ENCODE measurements around the gene OR52E1.
"Not testable (repeated sequence)": the region's sequence is repeated elsewhere in the genome, so short reads cannot be mapped to it uniquely, and the experiment has no call there.

OR52E1 gene

GRCh38 chr11:5043380-5043779, 26.0 kb upstream of the OR52E1 start:
- no peak for DNase-seq (ENCODE audit: low read depth)
- no peak overlapping the region for H3K4me3 ChIP-seq (ENCODE audit: low read depth, low read length)
- TF ChIP-seq CTCF (IDR thresholded peaks at IDR 0.05; ENCODE audit: low read depth, low read length, missing control alignments) = no peak
- in situ Hi-C loops (cut with HindIII; ENCODE audit: low sequenced_read_pairs) = no loop called here

- no peak within 1 kb of the TSS for H3K4me3 ChIP-seq (ENCODE audit: low read depth, low read length)
- in situ Hi-C loops (cut with HindIII; ENCODE audit: low sequenced_read_pairs) = no loop called here
- no peak for DNase-seq (ENCODE audit: low read depth)
- TF ChIP-seq CTCF (IDR thresholded peaks at IDR 0.05; ENCODE audit: low read depth, low read length, missing control alignments) = no peak
Observed at GRCh38 chr11:5046226-5046625, 23.1 kb upstream of the OR52E1 start, which contains the start of gene OR52J3. Gene OR52J3 (plus strand): TSS chr11:5046526. CDS start chr11:5046526, 0 bp downstream.

- in situ Hi-C loops (cut with HindIII; ENCODE audit: low sequenced_read_pairs) = no loop called here
- TF ChIP-seq CTCF (IDR thresholded peaks at IDR 0.05; ENCODE audit: low read depth, low read length, missing control alignments) = no peak
Observed at GRCh38 chr11:5046754-5047330, 22.5 kb upstream of the OR52E1 start.

GRCh38 chr11:5058679-5059078, 10.7 kb upstream of the OR52E1 start:
- DNase-seq (ENCODE audit: low read depth); H3K4me3 ChIP-seq (ENCODE audit: low read depth, low read length); in situ Hi-C loops (cut with HindIII; ENCODE audit: low sequenced_read_pairs): not testable (repeated sequence)

More at GRCh38 chr11:5046754-5047330, 22.5 kb upstream of the OR52E1 start:
- no peak overlapping the region for H3K4me3 ChIP-seq (ENCODE audit: low read depth, low read length)
- no peak for DNase-seq (ENCODE audit: low read depth)

GRCh38 chr11:5059391-5059790, 10.0 kb upstream of the OR52E1 start, which contains the start of gene OR52E2:
Gene OR52E2 (minus strand): TSS chr11:5059627. CDS start chr11:5059627, 0 bp downstream.
- in situ Hi-C loops (cut with HindIII; ENCODE audit: low sequenced_read_pairs) = no loop called here
- no peak within 1 kb of the TSS for H3K4me3 ChIP-seq (ENCODE audit: low read depth, low read length)
- TF ChIP-seq CTCF (IDR thresholded peaks at IDR 0.05; ENCODE audit: low read depth, low read length, missing control alignments) = no peak
- no peak for DNase-seq (ENCODE audit: low read depth)

GRCh38 chr11:5065027-5065426, 4.3 kb upstream of the OR52E1 start:
- DNase-seq (ENCODE audit: low read depth) = no peak
- in situ Hi-C loops (cut with HindIII; ENCODE audit: low sequenced_read_pairs) = no loop called here
- no peak overlapping the region for H3K4me3 ChIP-seq (ENCODE audit: low read depth, low read length)
- no peak for TF ChIP-seq CTCF (IDR thresholded peaks at IDR 0.05; ENCODE audit: low read depth, low read length, missing control alignments)

- TF ChIP-seq CTCF (IDR thresholded peaks at IDR 0.05; ENCODE audit: low read depth, low read length, missing control alignments) = no peak
- no peak overlapping the region for H3K4me3 ChIP-seq (ENCODE audit: low read depth, low read length)
- in situ Hi-C loops (cut with HindIII; ENCODE audit: low sequenced_read_pairs) = no loop called here
- no peak for DNase-seq (ENCODE audit: low read depth)
Observed at GRCh38 chr11:5071799-5072198, 2.4 kb downstream of the OR52E1 start.

All from astrocyte of the cerebellum (primary cell).